ENCODE data around the gene CNP. TPM values are rescaled to one million over a fixed set of nuclear protein-coding genes. Genes with fewer than 3 reads are reported as not detected.

The CNP gene
- total RNA-seq: 22.0 and 36.4 TPM in 2 replicates

GRCh38 chr17:41966463-41967140 lies at the start of gene CNP:
Gene CNP, plus strand, starts transcription at chr17:41966795. Its CDS starts 90 bp downstream, at chr17:41966885.

GRCh38 chr17:41918314-41919164 lies 48.1 kb upstream of the CNP start, which contains the start of gene ACLY:
Gene ACLY, minus strand, starts transcription at chr17:41918951. Its CDS starts 5,078 bp downstream, at chr17:41913873.

GRCh38 chr17:41930009-41930832 lies 36.4 kb upstream of the CNP start, which contains the start of gene ODAD4:
Gene ODAD4, plus strand, starts transcription at chr17:41930617. Its CDS starts 107 bp downstream, at chr17:41930724.

GRCh38 chr17:42016941-42017865 lies 50.6 kb downstream of the CNP start, which contains the start of gene DNAJC7:
Gene DNAJC7, minus strand, starts transcription at chr17:42017439. Its CDS starts 23 bp downstream, at chr17:42017416.

GRCh38 chr17:42019509-42020404 lies 53.2 kb downstream of the CNP start, which contains the start of gene NKIRAS2:
Gene NKIRAS2, plus strand, starts transcription at chr17:42020090. Its CDS starts 1,488 bp downstream, at chr17:42021578.

Other genes with a start within 250 kb of the CNP start
- 1.2 and 1.3 TPM in 2 replicates for gene HAP1, start 232.2 kb upstream of the CNP start, total RNA-seq
- gene JUP, start 180.1 kb upstream of the CNP start, total RNA-seq: 606 and 732 TPM in 2 replicates
- 49.9 and 62.7 TPM in 2 replicates for gene P3H4, start 154.8 kb upstream of the CNP start, total RNA-seq
- gene FKBP10, start 153.8 kb upstream of the CNP start, total RNA-seq: 92.1 and 146 TPM in 2 replicates
- 51.8 and 82.3 TPM in 2 replicates for gene NT5C3B, start 130.6 kb upstream of the CNP start, total RNA-seq
- not detected in 2 replicates for gene KLHL10, start 129.0 kb upstream of the CNP start, total RNA-seq
- 30.6 and 40.3 TPM in 2 replicates for gene KLHL11, start 101.4 kb upstream of the CNP start, total RNA-seq
- 106 and 230 TPM in 2 replicates for gene ACLY, start 47.8 kb upstream of the CNP start, total RNA-seq
- 0.72 TPM in 1 of 2 replicates, not detected in the other for gene ODAD4, start 36.2 kb upstream of the CNP start, total RNA-seq
- 41.1 and 48.0 TPM in 2 replicates for gene DNAJC7, start 50.6 kb downstream of the CNP start, total RNA-seq
- 17.9 and 23.4 TPM in 2 replicates for gene NKIRAS2, start 53.3 kb downstream of the CNP start, total RNA-seq
- gene C17orf113, start 83.8 kb downstream of the CNP start, total RNA-seq: 0.48 and 0.64 TPM in 2 replicates
- gene ZNF385C, start 131.7 kb downstream of the CNP start, total RNA-seq: under 0.01 TPM in 1 of 2 replicates, not detected in the other
- 6.0 and 10.8 TPM in 2 replicates for gene DHX58, start 145.9 kb downstream of the CNP start, total RNA-seq
- gene KAT2A, start 154.6 kb downstream of the CNP start, total RNA-seq: 10.9 and 12.5 TPM in 2 replicates
- not detected in 2 replicates for gene HSPB9, start 156.0 kb downstream of the CNP start, total RNA-seq
- 48.2 and 67.5 TPM in 2 replicates for gene RAB5C, start 188.2 kb downstream of the CNP start, total RNA-seq
- gene KCNH4, start 214.3 kb downstream of the CNP start, total RNA-seq: 0.21 TPM in 1 of 2 replicates, not detected in the other
- gene HCRT, start 218.7 kb downstream of the CNP start, total RNA-seq: not detected in 2 replicates
- 11.3 and 12.8 TPM in 2 replicates for gene GHDC, start 227.7 kb downstream of the CNP start, total RNA-seq

Measured in tracheal epithelial cell (primary cell).